ENCODE results near the gene CTNNA3. TPM values are rescaled to one million over a fixed set of nuclear protein-coding genes. Genes with fewer than 3 reads are reported as not detected.

Gene CTNNA3
- polyA plus RNA-seq, 1 donor from 2014 or later = 0.14 TPM

DNA sequence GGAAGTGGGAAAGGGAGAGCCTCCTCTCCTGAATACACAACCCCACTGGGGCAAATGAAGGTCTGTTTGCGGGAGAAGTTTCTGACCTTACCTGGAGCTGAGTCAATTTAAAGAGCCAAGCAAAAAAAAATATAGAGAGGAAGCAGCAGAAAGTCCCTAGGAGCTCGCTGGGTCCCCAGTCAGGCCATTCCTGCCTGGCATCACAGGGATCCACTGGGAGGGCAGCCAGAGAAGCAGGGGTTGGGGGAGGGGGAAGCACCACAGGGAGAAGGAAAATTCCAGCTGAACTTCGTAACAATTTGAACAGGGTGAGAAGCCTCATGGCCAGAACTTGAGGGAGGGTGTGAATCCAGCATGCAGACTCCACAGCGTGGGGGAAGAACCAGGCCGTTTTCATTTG, 471.4 kb downstream of the CTNNA3 start:
- H3K4me2 ChIP-seq (ENCODE audit: low read length) = no peak overlapping the region
- no peak overlapping the region for H2AFZ ChIP-seq (ENCODE audit: low read depth, low read length)
- H3K79me2 ChIP-seq (replicated peaks; ENCODE audit: insufficient read depth, low read length) = no peaks in the 10 kb centered on the region
- H3K9ac ChIP-seq (ENCODE audit: low read length) = no peak overlapping the region
- no peaks in the 10 kb centered on the region for H3K9me2 ChIP-seq (ENCODE audit: insufficient read depth, low read length)
- H3F3A ChIP-seq (ENCODE audit: insufficient read depth, low read length, poor library complexity, severe bottlenecking) = no peaks in the 10 kb centered on the region
- H3K4me3 ChIP-seq (ENCODE audit: low read length) = no peak overlapping the region
- no peak for TF ChIP-seq POLR2AphosphoS5 (IDR thresholded peaks at IDR 0.05)
- no peak for TF ChIP-seq RAD21 (conservative IDR thresholded peaks at IDR 0.05)
- TF ChIP-seq, protein P1, sequence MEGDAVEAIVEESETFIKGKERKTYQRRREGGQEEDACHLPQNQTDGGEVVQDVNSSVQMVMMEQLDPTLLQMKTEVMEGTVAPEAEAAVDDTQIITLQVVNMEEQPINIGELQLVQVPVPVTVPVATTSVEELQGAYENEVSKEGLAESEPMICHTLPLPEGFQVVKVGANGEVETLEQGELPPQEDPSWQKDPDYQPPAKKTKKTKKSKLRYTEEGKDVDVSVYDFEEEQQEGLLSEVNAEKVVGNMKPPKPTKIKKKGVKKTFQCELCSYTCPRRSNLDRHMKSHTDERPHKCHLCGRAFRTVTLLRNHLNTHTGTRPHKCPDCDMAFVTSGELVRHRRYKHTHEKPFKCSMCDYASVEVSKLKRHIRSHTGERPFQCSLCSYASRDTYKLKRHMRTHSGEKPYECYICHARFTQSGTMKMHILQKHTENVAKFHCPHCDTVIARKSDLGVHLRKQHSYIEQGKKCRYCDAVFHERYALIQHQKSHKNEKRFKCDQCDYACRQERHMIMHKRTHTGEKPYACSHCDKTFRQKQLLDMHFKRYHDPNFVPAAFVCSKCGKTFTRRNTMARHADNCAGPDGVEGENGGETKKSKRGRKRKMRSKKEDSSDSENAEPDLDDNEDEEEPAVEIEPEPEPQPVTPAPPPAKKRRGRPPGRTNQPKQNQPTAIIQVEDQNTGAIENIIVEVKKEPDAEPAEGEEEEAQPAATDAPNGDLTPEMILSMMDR (IDR thresholded peaks at IDR 0.05; ENCODE audit: poor library complexity, severe bottlenecking) = no peak
- TF ChIP-seq EP300 (conservative IDR thresholded peaks at IDR 0.05; ENCODE audit: poor library complexity, severe bottlenecking) = no peak
- no peak for TF ChIP-seq EZH2 (IDR thresholded peaks at IDR 0.05; ENCODE audit: borderline replicate concordance, insufficient read depth, low read length, poor library complexity, severe bottlenecking)
- no peak for TF ChIP-seq MXI1 (conservative IDR thresholded peaks at IDR 0.05; ENCODE audit: poor library complexity, severe bottlenecking)
- TF ChIP-seq, protein P2, sequence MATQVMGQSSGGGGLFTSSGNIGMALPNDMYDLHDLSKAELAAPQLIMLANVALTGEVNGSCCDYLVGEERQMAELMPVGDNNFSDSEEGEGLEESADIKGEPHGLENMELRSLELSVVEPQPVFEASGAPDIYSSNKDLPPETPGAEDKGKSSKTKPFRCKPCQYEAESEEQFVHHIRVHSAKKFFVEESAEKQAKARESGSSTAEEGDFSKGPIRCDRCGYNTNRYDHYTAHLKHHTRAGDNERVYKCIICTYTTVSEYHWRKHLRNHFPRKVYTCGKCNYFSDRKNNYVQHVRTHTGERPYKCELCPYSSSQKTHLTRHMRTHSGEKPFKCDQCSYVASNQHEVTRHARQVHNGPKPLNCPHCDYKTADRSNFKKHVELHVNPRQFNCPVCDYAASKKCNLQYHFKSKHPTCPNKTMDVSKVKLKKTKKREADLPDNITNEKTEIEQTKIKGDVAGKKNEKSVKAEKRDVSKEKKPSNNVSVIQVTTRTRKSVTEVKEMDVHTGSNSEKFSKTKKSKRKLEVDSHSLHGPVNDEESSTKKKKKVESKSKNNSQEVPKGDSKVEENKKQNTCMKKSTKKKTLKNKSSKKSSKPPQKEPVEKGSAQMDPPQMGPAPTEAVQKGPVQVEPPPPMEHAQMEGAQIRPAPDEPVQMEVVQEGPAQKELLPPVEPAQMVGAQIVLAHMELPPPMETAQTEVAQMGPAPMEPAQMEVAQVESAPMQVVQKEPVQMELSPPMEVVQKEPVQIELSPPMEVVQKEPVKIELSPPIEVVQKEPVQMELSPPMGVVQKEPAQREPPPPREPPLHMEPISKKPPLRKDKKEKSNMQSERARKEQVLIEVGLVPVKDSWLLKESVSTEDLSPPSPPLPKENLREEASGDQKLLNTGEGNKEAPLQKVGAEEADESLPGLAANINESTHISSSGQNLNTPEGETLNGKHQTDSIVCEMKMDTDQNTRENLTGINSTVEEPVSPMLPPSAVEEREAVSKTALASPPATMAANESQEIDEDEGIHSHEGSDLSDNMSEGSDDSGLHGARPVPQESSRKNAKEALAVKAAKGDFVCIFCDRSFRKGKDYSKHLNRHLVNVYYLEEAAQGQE (IDR thresholded peaks at IDR 0.05; ENCODE audit: borderline replicate concordance) = no peak
- TF ChIP-seq SMC3 (conservative IDR thresholded peaks at IDR 0.05; ENCODE audit: poor library complexity) = no peak
- TF ChIP-seq TAF1 (IDR thresholded peaks at IDR 0.05; ENCODE audit: low read depth) = no peak
- H3K36me3 ChIP-seq (ENCODE audit: insufficient read depth, low read length) = no peaks in the 10 kb centered on the region
- H3K27ac ChIP-seq (ENCODE audit: low read length) = no peak overlapping the region
- H4K20me1 ChIP-seq (ENCODE audit: insufficient read depth) = no peaks in the 10 kb centered on the region
- H3K9me3 ChIP-seq (ENCODE audit: low read length) = no peaks in the 10 kb centered on the region
- H3K27me3 ChIP-seq (ENCODE audit: insufficient read depth, low read depth, low read length) = no peaks in the 10 kb centered on the region

DNA sequence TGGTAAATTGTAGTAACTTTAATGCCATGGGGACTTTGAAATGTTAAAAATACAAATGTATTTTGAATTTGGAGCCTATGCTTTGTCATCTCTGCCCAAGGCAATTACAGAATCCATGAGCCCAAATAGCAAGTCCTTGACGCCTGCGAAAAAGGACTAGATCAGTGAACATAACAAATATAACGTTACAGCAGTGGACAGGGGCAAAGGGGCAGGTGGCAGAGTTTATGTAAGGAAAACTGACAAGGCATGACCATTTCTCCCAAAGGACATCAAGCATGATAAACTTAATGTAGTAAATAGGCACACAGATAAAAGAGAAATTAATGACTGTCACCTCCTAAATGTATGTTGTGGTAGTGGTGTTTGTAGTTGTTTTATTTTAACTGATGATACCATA, 473.1 kb downstream of the CTNNA3 start:
- Histone ChIP-seq H3K36me3 (ENCODE audit: insufficient read depth, low read length) (no peaks in the 10 kb centered on the region), H3F3A (ENCODE audit: insufficient read depth, low read length, poor library complexity, severe bottlenecking) (no peaks in the 10 kb centered on the region), H3K4me2 (ENCODE audit: low read length) (no peak overlapping the region), H3K4me3 (ENCODE audit: low read length) (no peak overlapping the region), H3K9me2 (ENCODE audit: insufficient read depth, low read length) (no peaks in the 10 kb centered on the region), H4K20me1 (ENCODE audit: insufficient read depth) (no peaks in the 10 kb centered on the region), H3K9me3 (ENCODE audit: low read length) (no peaks in the 10 kb centered on the region), H3K79me2 (replicated peaks; ENCODE audit: insufficient read depth, low read length) (no peaks in the 10 kb centered on the region), H3K27ac (ENCODE audit: low read length) (no peak overlapping the region), H3K27me3 (ENCODE audit: insufficient read depth, low read depth, low read length) (no peaks in the 10 kb centered on the region), H3K9ac (ENCODE audit: low read length) (no peak overlapping the region), H2AFZ (ENCODE audit: low read depth, low read length) (no peak overlapping the region)
- TF ChIP-seq POLR2AphosphoS5 (IDR thresholded peaks at IDR 0.05) (no peak), SMC3 (conservative IDR thresholded peaks at IDR 0.05; ENCODE audit: poor library complexity) (no peak), EZH2 (IDR thresholded peaks at IDR 0.05; ENCODE audit: borderline replicate concordance, insufficient read depth, low read length, poor library complexity, severe bottlenecking) (no peak), TAF1 (IDR thresholded peaks at IDR 0.05; ENCODE audit: low read depth) (no peak), EP300 (conservative IDR thresholded peaks at IDR 0.05; ENCODE audit: poor library complexity, severe bottlenecking) (no peak), RAD21 (conservative IDR thresholded peaks at IDR 0.05) (no peak), MXI1 (conservative IDR thresholded peaks at IDR 0.05; ENCODE audit: poor library complexity, severe bottlenecking) (no peak)
- TF ChIP-seq, protein P1 (IDR thresholded peaks at IDR 0.05; ENCODE audit: poor library complexity, severe bottlenecking) = no peak
- TF ChIP-seq, protein P2 (IDR thresholded peaks at IDR 0.05; ENCODE audit: borderline replicate concordance) = no peak
